C4-2B (cell line): ENCODE measurements around the gene ZNF445.

Experiments used
- H3K27ac ChIP-seq: fragments of 450-650 bp; 2 replicates; pipeline ENCODE4 v1.5.1; 2017
- ZFX ChIP-seq: fragments of 450-650 bp; IDR thresholded peaks from 2 replicates; pipeline ENCODE4 v1.6.1; 2017
- TF ChIP-seq, protein P1 (sequence below): fragments of 450-650 bp; conservative IDR thresholded peaks from 2 replicates; pipeline ENCODE4 v1.5.1; 2017; ENCODE audit warnings: mild to moderate bottlenecking

The ZNF445 gene

GRCh38 chr3:44455318-44455717 lies 22.2 kb downstream of the ZNF445 start:
- H3K27ac ChIP-seq: no peak overlapping the region
- TF ChIP-seq ZFX: no peak
- TF ChIP-seq, protein P1, sequence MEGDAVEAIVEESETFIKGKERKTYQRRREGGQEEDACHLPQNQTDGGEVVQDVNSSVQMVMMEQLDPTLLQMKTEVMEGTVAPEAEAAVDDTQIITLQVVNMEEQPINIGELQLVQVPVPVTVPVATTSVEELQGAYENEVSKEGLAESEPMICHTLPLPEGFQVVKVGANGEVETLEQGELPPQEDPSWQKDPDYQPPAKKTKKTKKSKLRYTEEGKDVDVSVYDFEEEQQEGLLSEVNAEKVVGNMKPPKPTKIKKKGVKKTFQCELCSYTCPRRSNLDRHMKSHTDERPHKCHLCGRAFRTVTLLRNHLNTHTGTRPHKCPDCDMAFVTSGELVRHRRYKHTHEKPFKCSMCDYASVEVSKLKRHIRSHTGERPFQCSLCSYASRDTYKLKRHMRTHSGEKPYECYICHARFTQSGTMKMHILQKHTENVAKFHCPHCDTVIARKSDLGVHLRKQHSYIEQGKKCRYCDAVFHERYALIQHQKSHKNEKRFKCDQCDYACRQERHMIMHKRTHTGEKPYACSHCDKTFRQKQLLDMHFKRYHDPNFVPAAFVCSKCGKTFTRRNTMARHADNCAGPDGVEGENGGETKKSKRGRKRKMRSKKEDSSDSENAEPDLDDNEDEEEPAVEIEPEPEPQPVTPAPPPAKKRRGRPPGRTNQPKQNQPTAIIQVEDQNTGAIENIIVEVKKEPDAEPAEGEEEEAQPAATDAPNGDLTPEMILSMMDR: no peak

DNA sequence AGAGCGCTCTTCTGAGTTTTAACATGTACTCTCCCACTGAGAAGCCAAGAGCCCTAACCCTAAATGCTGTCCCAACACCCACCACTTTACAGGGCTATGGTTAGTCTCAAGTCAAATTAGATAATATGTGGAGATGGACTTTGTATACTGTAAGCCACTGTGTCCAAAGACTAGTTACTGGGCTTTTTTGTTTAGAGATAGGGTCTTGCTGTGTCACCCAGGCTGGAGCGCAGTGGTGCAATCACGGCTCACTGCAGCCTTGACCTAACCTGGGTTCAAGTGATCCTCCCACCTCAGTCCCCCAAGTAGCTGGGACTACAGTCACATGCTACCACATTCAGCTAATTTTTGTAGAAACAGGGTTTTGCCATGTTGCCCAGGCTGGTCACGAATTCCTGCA lies 23.2 kb downstream of the ZNF445 start:
- no peak overlapping the region for H3K27ac ChIP-seq
- TF ChIP-seq, protein P1: no peak

DNA sequence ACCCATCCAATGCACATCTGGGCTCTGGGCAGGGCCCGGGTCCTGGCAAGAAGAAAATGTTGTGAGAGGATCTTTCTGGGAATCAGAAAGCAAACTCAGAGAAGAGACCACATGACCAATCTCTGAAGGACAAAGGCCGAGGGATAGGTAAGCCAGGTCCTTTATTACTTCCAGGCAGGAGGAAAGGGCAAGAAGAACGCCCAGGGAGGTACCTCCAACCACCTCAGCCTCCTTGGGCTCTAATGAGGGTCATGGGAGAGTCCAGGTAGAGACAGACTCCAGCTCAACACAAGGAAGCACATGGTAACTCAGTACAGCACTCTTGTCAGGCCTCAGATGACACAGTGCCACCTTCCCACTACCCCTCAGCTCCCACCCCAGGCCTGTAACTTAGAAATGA lies 26.0 kb downstream of the ZNF445 start:
- TF ChIP-seq ZFX: no peak
- TF ChIP-seq, protein P1: no peak
- no peak overlapping the region for H3K27ac ChIP-seq

DNA sequence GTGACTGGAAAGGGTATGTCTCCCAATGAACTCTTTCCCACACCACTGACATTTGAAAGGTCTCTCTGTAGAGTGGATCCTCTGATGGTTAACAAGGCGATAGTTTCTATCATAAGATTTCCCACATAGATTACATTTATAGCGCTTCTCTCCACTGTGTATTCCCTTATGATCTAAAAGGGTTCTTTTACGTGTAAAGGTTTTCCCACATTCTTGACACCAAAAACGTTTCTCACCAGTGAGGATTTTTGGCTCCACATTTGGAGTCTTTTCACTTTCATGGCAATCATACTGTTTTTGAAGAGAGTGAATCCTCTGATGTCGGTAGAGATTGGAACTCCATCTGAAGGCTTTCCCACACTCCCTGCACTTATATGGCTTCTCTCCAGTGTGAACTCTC lies 30.5 kb downstream of the ZNF445 start:
- no peak overlapping the region for H3K27ac ChIP-seq
- TF ChIP-seq, protein P1: no peak
- TF ChIP-seq ZFX: no peak

DNA sequence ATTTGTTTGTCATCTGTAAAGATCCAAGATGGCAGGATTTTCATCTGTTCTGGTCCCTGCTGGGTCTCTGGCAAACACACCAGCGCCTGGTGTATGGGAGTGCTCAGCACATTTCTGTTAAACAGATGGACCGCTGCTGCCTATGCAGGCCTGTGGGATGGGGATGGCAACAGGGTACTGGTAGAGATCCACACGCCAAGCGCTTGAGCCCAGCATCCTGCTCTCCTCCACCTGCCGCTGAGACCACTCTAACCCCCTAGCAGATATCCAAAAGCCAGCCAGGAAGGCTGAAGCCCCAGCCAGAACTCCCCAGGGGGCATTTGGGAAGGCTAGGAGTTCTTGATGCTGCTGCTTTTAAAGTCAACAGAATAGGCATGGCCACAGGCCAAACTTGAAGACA lies 31.7 kb downstream of the ZNF445 start:
- no peak overlapping the region for H3K27ac ChIP-seq
- TF ChIP-seq ZFX: no peak
- TF ChIP-seq, protein P1: no peak

- no peak for TF ChIP-seq ZFX
- TF ChIP-seq, protein P1: no peak
Observed at GRCh38 chr3:44444896-44445691, 32.4 kb downstream of the ZNF445 start.

GRCh38 chr3:44444437-44444836 lies 33.0 kb downstream of the ZNF445 start:
- H3K27ac ChIP-seq: no peak overlapping the region
- TF ChIP-seq, protein P1: no peak
- TF ChIP-seq ZFX: no peak

More at GRCh38 chr3:44444896-44445691, 32.4 kb downstream of the ZNF445 start:
- H3K27ac ChIP-seq: no peak overlapping the region
